ENCODE results near the gene MUL1. TPM values are rescaled to one million over a fixed set of nuclear protein-coding genes. Genes with fewer than 3 reads are reported as not detected.

Gene MUL1
- total and polyA plus RNA-seq, 8 donors, result 3.5 to 16.5 (median 11.8) TPM

DNA sequence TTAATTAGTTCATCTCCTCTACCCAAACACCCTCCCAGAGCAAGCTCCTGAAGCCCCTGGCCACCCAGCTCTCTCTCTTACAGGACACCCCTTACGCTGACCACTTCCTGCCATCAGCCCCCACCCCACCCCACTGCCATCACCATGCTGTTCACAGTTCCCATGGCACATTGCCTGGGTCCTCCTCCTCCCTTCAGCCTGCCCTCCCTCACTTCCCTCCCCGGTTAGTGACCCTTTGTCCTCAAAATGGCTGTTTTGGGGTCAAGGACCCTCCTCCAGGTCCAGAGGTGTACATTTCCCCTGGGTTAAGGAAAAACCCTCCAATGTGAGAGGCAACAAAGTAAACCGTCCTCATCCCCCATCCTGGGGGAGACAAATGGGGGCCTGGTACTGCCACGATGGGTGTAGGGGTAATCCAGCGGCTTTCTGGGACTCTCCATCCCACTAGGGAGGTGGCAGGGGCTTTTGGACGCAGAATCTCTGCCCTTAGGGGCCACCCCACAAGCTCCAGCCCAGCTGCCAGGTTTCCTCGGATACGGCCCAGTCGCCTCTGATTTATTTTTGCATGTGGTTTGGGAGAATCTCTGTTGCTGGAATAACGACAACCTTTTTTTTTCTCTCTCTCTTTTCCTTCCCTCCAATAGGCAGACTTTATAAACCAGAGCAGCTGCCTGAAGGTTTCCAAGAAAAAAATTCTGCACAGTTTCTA, 30.4 kb downstream of the MUL1 start:
- H3K9me3 ChIP-seq, result no peaks in the 10 kb centered on the region
- no peaks in the 10 kb centered on the region for H3K27me3 ChIP-seq
- H3K36me3 ChIP-seq, result no peaks in the 10 kb centered on the region
- H3K4me1 ChIP-seq, result peaks cover 0 to 6% (median 5%) of the 10 kb centered on the region in 3 donors
- 57 to 68% methylated on average over 10 of the region's 10 CpGs for WGBS, 2 donors
- DNase-seq (no peak), ATAC-seq (no peak), FAIRE-seq (no peak)
- no peak overlapping the region for H3K4me3 ChIP-seq
- TF ChIP-seq, protein P1, sequence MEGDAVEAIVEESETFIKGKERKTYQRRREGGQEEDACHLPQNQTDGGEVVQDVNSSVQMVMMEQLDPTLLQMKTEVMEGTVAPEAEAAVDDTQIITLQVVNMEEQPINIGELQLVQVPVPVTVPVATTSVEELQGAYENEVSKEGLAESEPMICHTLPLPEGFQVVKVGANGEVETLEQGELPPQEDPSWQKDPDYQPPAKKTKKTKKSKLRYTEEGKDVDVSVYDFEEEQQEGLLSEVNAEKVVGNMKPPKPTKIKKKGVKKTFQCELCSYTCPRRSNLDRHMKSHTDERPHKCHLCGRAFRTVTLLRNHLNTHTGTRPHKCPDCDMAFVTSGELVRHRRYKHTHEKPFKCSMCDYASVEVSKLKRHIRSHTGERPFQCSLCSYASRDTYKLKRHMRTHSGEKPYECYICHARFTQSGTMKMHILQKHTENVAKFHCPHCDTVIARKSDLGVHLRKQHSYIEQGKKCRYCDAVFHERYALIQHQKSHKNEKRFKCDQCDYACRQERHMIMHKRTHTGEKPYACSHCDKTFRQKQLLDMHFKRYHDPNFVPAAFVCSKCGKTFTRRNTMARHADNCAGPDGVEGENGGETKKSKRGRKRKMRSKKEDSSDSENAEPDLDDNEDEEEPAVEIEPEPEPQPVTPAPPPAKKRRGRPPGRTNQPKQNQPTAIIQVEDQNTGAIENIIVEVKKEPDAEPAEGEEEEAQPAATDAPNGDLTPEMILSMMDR (IDR thresholded peaks at IDR 0.05), result no peak
- intact Hi-C loops (cut with DNase I), result no loop called here
- H3K27ac ChIP-seq, result no peak overlapping the region

- H3K4me3 ChIP-seq, result peak overlapping the region in 1 of 4 donors; percentile 15
- H3K27ac ChIP-seq, result no peak overlapping the region
- ATAC-seq, result peak; percentile 58 to 81 (median 76)
- TF ChIP-seq, protein P1 (IDR thresholded peaks at IDR 0.05), result no peak
- no peaks in the 10 kb centered on the region for H3K36me3 ChIP-seq
- no peaks in the 10 kb centered on the region for H3K9me3 ChIP-seq
- peak; percentile 52 to 71 (median 58) for DNase-seq
- intact Hi-C loops (cut with DNase I), result no loop called here
- H3K4me1 ChIP-seq, result peaks cover 0 to 6% (median 5%) of the 10 kb centered on the region in 3 donors
- FAIRE-seq, result no peak
- no peaks in the 10 kb centered on the region for H3K27me3 ChIP-seq
- 7 to 8% methylated on average over 32 to 33 of the region's 33 CpGs for WGBS, 2 donors
Observed at GRCh38 chr1:20476265-20477038, 31.5 kb downstream of the MUL1 start.

GRCh38 chr1:20474996-20475395, 33.0 kb downstream of the MUL1 start:
- no peak for FAIRE-seq
- Histone ChIP-seq H3K27me3 (no peaks in the 10 kb centered on the region), H3K36me3 (no peaks in the 10 kb centered on the region), H3K4me3 (no peak overlapping the region), H3K9me3 (no peaks in the 10 kb centered on the region), H3K27ac (no peak overlapping the region), H3K4me1 (peaks cover 0 to 6% (median 5%) of the 10 kb centered on the region in 3 donors)
- 46 to 47% methylated on average over 7 of the region's 7 CpGs for WGBS, 2 donors
- no peak for DNase-seq
- intact Hi-C loops (cut with DNase I), result no loop called here
- no peak for ATAC-seq
- TF ChIP-seq, protein P1 (IDR thresholded peaks at IDR 0.05), result no peak

DNA sequence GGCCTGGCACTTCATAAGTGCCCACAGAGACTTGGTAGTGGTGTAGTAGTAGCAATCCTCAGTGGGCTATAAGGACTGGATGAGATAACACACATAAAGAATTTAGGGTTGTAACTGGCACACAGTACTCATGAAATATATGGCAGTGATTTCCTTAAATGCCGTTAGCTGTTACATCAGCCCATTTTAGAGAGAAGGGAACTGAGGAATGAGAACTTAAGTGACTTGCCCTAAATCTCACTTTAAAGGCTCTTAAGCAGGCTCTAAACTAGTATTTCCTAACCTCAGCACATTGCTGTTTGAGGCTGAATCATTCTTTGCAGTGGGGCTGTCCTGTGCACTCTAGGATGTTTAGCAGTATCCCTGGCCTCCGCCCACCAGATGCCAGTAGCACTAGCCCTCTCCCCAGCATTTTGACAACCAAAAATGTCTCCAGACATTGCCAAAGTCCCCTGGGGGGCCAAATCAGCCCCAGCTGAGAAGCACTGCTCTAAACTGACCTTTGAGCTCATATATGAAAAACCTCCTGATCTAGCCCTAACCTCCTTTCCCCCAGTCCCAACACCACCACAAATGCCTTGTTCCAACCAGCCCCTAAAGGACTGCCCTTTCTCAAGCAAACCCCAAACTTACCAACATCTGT, 33.5 kb downstream of the MUL1 start:
- no peak for DNase-seq
- Histone ChIP-seq H3K4me3 (no peak overlapping the region), H3K27ac (no peak overlapping the region), H3K9me3 (no peaks in the 10 kb centered on the region), H3K27me3 (no peaks in the 10 kb centered on the region), H3K4me1 (peaks cover 0 to 6% (median 5%) of the 10 kb centered on the region in 3 donors), H3K36me3 (no peaks in the 10 kb centered on the region)
- TF ChIP-seq, protein P1 (IDR thresholded peaks at IDR 0.05), result no peak
- intact Hi-C loops (cut with DNase I), result no loop called here
- no peak for ATAC-seq
- FAIRE-seq, result no peak
- WGBS, 2 donors, result 67 to 84% methylated on average over 2 of the region's 2 CpGs
